ENCODE measurements around the gene HS6ST2.

The HS6ST2 gene

DNA sequence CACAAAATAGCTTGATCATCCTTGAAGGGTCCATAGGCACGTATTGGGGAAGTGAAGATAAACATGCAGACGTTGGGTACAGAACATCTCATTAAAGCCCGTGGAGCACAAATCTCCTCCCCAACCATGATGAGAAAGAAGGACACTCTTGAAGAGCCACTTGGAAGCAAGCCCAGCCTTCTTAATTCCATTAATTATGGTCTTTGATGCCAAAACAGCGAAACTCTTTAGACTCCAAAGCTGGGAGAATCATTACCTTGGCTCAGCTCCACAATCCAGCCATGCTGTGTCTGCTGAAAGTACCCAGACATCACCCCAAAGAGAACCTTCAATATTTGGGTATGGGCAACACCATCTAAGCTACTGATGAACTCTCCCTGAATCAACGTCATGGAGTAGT, 300.6 kb downstream of the HS6ST2 start:
- no peaks in the 10 kb centered on the region for H3K36me3 ChIP-seq (ENCODE audit: insufficient read depth, low read depth, low read length)
- no peak overlapping the region for H3K4me3 ChIP-seq (ENCODE audit: low read length)
- H3K4me1 ChIP-seq (ENCODE audit: insufficient read depth, low read length), result no peaks in the 10 kb centered on the region; the same call in 1 of the 2 replicates
- H3K9ac ChIP-seq (ENCODE audit: low read depth, low read length), result no peak overlapping the region
- no peak overlapping the region for H3K27ac ChIP-seq (ENCODE audit: low read length)
- no peaks in the 10 kb centered on the region for H3K27me3 ChIP-seq (ENCODE audit: insufficient read depth, low read length)
- no peaks in the 10 kb centered on the region for H3K9me3 ChIP-seq (ENCODE audit: insufficient read depth, low read depth, low read length)

DNA sequence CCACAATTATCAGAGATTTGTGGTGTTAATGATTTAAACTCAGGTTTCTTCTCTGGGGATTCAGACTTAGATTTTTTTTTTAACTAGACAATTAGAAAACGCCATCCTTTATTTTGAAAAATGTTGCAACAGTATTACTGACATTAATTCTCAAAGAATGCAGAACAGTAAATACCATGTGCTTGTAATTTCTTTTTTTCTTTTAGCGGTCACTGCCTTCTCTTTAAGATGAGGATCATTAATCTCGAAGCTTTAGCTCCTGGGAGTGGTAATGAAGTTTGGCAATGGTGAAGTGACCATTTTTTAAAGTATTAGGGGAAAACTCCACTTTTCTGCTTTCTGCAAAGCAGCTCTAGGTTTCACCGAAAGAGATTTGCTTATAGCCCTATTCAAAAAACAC, 305.6 kb downstream of the HS6ST2 start:
- no peaks in the 10 kb centered on the region for H3K27me3 ChIP-seq (ENCODE audit: insufficient read depth, low read length)
- H3K4me3 ChIP-seq (ENCODE audit: low read length), result no peak overlapping the region
- peaks cover 14% of the 10 kb centered on the region for H3K4me1 ChIP-seq (ENCODE audit: insufficient read depth, low read length)
- no peak overlapping the region for H3K27ac ChIP-seq (ENCODE audit: low read length)
- H3K9me3 ChIP-seq (ENCODE audit: insufficient read depth, low read depth, low read length), result no peaks in the 10 kb centered on the region
- H3K36me3 ChIP-seq (ENCODE audit: insufficient read depth, low read depth, low read length), result no peaks in the 10 kb centered on the region
- H3K9ac ChIP-seq (ENCODE audit: low read depth, low read length), result no peak overlapping the region

DNA sequence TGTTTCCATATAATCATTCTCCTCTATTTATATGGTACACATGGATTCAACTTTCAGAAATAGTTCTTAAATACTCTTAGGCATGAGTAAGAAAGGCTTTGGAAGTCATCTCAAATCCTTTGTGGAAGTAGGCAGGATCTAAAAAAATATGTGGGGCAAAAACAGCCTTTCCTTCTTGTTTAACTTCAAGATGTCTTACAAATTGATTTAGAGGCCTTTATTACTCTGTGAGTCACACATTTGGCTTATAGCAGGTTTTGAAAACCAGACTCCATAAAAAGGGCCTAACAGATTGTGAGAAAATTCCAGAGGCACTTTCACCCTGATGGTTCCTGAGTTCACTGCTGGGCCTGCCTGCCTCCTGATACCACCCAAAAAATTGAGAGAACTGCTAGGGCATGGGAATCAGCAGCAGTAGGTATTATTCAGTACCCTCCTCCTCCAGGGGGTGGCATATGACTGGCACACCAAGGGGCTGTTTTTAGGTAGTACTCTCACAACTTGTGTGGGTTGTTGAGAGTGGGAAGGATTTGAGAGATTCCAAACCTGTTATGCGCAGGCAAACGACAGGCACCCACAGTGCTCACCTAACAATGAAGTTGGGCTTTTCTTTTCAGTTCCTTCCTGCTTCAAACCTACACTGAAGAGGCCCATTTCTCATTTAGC, 306.9 kb downstream of the HS6ST2 start:
- no peak overlapping the region for H3K9ac ChIP-seq (ENCODE audit: low read depth, low read length)
- H3K36me3 ChIP-seq (ENCODE audit: insufficient read depth, low read depth, low read length), result no peaks in the 10 kb centered on the region
- no peak overlapping the region for H3K4me3 ChIP-seq (ENCODE audit: low read length)
- no peak overlapping the region for H3K27ac ChIP-seq (ENCODE audit: low read length)
- H3K4me1 ChIP-seq (ENCODE audit: insufficient read depth, low read length), result peaks cover 14% of the 10 kb centered on the region
- no peaks in the 10 kb centered on the region for H3K27me3 ChIP-seq (ENCODE audit: insufficient read depth, low read length)
- H3K9me3 ChIP-seq (ENCODE audit: insufficient read depth, low read depth, low read length), result no peaks in the 10 kb centered on the region

DNA sequence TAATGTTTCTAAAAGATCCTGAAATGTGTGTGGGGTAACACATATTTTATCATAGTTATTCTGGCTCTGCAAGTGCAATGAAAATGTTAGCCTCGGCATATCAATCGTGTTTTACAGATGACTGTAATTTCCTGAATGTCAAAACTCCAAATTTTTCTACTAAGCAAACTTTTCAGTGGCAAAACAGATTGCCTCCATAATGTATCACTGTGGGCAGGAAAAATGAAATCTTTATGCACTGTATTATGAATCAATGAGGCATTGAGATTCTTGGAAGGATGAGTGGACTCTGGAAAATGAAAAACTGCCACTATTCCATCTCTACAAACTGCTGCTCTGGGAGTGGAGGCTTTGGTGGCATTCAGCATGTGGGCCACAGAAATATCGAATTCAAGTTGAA, 309.5 kb downstream of the HS6ST2 start:
- Histone ChIP-seq H3K4me1 (ENCODE audit: insufficient read depth, low read length) (peaks cover 14% of the 10 kb centered on the region), H3K9me3 (ENCODE audit: insufficient read depth, low read depth, low read length) (no peaks in the 10 kb centered on the region), H3K36me3 (ENCODE audit: insufficient read depth, low read depth, low read length) (no peaks in the 10 kb centered on the region), H3K27ac (ENCODE audit: low read length) (no peak overlapping the region), H3K4me3 (ENCODE audit: low read length) (no peak overlapping the region), H3K27me3 (ENCODE audit: insufficient read depth, low read length) (no peaks in the 10 kb centered on the region), H3K9ac (ENCODE audit: low read depth, low read length) (no peak overlapping the region)

DNA sequence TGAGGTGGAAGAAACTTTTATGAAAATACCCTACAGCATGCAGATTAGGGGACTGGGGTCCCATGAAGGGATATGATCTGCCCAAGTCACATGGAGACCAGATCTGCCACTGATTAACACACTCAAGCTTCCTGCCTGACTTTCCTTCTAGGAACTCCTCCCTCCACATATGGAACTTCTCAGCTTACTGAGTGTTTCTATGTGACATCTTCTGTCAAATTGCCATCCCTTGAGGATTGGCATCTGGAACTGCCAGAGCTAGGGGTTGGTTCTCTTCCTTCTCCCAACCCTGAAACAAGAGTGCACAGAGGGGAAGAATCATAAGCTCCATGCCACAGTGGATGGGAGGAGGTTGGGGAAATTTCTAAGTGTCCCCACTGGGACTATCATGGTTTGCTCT, 319.0 kb downstream of the HS6ST2 start:
- Histone ChIP-seq H3K9ac (ENCODE audit: low read depth, low read length) (no peak overlapping the region), H3K36me3 (ENCODE audit: insufficient read depth, low read depth, low read length) (no peaks in the 10 kb centered on the region), H3K4me1 (ENCODE audit: insufficient read depth, low read length) (no peaks in the 10 kb centered on the region), H3K9me3 (ENCODE audit: insufficient read depth, low read depth, low read length) (no peaks in the 10 kb centered on the region), H3K27me3 (ENCODE audit: insufficient read depth, low read length) (no peaks in the 10 kb centered on the region), H3K27ac (ENCODE audit: low read length) (no peak overlapping the region), H3K4me3 (ENCODE audit: low read length) (no peak overlapping the region)

DNA sequence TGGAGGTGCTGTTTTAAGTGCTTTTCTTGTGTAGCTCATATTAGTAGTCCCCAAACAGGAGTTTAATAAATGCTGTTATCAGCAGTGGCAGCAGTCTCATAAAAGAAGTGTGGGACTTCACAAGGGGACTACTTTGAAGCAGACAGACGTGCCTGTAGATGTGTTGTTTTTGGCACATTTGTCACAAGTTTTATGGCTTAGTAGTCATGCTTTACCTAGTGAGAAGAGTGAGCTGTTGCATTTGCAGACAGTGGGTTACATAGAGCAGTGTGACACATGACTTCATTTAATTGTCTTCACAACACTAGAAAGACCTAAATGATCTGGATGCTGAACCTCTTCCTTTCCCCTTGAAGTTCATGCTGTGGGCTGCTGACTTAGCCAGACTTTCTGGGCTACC, 320.1 kb downstream of the HS6ST2 start:
- Histone ChIP-seq H3K27me3 (ENCODE audit: insufficient read depth, low read length) (no peaks in the 10 kb centered on the region), H3K4me3 (ENCODE audit: low read length) (no peak overlapping the region), H3K4me1 (ENCODE audit: insufficient read depth, low read length) (no peaks in the 10 kb centered on the region), H3K9ac (ENCODE audit: low read depth, low read length) (no peak overlapping the region), H3K36me3 (ENCODE audit: insufficient read depth, low read depth, low read length) (no peaks in the 10 kb centered on the region), H3K27ac (ENCODE audit: low read length) (no peak overlapping the region), H3K9me3 (ENCODE audit: insufficient read depth, low read depth, low read length) (no peaks in the 10 kb centered on the region)

DNA sequence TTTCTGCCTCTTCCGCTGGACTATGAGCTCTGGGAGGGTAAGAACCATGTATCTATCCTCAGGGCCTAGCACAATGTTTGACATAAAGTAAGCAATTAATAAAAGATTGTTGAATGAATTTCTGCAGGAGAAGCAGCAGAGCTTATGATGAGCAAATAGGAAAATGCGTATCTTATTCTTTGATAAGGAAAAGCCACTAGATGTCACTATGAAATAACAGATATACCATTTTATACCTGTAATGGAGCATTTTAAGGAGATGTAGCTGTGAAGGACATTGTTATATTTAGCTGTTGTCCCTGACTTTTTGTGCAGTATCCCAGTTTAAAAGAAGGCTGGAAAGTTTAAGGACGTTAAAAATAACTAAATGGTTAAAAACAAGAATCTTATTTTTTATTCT, 322.3 kb downstream of the HS6ST2 start:
- Histone ChIP-seq H3K27ac (ENCODE audit: low read length) (no peak overlapping the region), H3K27me3 (ENCODE audit: insufficient read depth, low read length) (no peaks in the 10 kb centered on the region), H3K36me3 (ENCODE audit: insufficient read depth, low read depth, low read length) (no peaks in the 10 kb centered on the region), H3K9me3 (ENCODE audit: insufficient read depth, low read depth, low read length) (no peaks in the 10 kb centered on the region), H3K4me1 (ENCODE audit: insufficient read depth, low read length) (no peaks in the 10 kb centered on the region), H3K9ac (ENCODE audit: low read depth, low read length) (no peak overlapping the region), H3K4me3 (ENCODE audit: low read length) (no peak overlapping the region)

DNA sequence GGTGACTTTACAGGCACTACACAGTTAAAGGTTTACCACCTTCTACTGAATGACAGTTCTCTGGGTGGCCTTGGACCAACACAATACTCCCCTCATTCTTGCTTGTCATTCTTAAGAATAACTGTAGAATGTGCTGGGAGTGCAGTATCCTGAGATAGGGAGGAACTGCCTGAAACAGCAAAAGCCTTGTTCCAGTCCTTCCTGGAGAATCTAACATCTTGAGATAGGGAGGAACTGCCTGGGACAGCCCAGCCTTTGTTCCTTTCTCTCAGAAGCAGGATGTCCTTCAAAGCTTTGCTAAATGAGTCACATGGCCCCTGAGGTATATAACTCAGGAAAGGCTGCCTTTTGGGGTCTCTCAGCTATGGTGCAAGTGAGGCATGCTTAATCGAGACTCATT, 323.9 kb downstream of the HS6ST2 start:
- no peaks in the 10 kb centered on the region for H3K9me3 ChIP-seq (ENCODE audit: insufficient read depth, low read depth, low read length)
- H3K9ac ChIP-seq (ENCODE audit: low read depth, low read length), result no peak overlapping the region
- no peak overlapping the region for H3K27ac ChIP-seq (ENCODE audit: low read length)
- no peaks in the 10 kb centered on the region for H3K27me3 ChIP-seq (ENCODE audit: insufficient read depth, low read length)
- H3K4me1 ChIP-seq (ENCODE audit: insufficient read depth, low read length), result no peaks in the 10 kb centered on the region
- H3K4me3 ChIP-seq (ENCODE audit: low read length), result no peak overlapping the region
- H3K36me3 ChIP-seq (ENCODE audit: insufficient read depth, low read depth, low read length), result no peaks in the 10 kb centered on the region

DNA sequence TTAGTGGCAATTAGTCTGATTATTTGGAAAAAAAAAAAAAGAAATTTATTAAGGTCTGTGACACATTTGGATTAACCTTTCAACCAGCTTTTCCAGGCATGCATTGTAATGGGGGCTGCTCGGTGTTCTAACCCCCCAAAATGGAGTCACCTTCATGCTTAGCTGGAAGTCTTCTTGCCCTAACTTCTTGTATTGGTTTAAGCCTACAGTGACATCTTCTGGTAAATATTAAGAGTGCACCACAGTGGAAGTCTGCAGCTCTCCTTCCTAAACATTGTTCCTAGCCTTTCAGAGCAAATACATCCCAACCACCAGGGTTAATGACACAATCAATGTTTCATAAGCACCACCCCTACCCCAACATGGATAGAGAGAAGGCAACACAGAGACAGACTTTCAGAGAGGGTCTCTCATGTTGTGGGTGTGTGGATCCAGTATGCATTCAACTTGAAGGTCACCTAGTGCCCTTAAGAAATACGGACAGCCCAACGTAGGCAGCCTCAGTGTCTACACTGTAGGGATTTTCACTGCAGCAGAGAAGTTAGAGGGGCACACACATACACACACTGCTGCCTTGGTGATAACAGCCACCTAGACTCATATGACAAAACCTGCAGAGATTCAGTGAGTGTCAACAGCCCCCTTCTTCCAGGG, 326.7 kb downstream of the HS6ST2 start:
- Histone ChIP-seq H3K27ac (ENCODE audit: low read length) (no peak overlapping the region), H3K4me3 (ENCODE audit: low read length) (no peak overlapping the region), H3K27me3 (ENCODE audit: insufficient read depth, low read length) (no peaks in the 10 kb centered on the region)

DNA sequence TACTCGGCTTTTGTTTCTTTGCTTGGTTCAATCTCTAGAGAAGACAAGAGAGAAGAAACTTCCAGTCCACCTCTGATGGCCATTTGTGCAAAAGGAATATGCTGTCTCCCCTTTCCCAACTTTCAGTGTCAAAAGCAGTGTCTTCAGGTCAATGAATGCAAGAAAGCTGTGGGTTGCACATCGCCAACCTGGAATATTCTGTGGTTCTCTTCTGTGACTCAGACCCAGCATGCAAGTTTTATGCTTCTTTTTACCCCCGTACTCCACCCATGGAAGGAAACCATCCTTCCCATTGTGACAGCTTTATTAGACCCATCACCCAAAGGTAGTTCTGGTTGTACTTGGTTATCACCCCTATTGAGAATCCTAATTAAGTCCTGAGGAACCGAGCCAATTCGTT, 334.0 kb downstream of the HS6ST2 start:
- H3K9me3 ChIP-seq (ENCODE audit: insufficient read depth, low read depth, low read length), result no peaks in the 10 kb centered on the region
- no peak overlapping the region for H3K27ac ChIP-seq (ENCODE audit: low read length)
- H3K9ac ChIP-seq (ENCODE audit: low read depth, low read length), result no peak overlapping the region
- no peaks in the 10 kb centered on the region for H3K36me3 ChIP-seq (ENCODE audit: insufficient read depth, low read depth, low read length)
- H3K4me1 ChIP-seq (ENCODE audit: insufficient read depth, low read length), result no peaks in the 10 kb centered on the region
- H3K27me3 ChIP-seq (ENCODE audit: insufficient read depth, low read length), result no peaks in the 10 kb centered on the region
- no peak overlapping the region for H3K4me3 ChIP-seq (ENCODE audit: low read length)

More for the DNA sequence above, 326.7 kb downstream of the HS6ST2 start:
- Histone ChIP-seq H3K9me3 (ENCODE audit: insufficient read depth, low read depth, low read length) (no peaks in the 10 kb centered on the region), H3K36me3 (ENCODE audit: insufficient read depth, low read depth, low read length) (no peaks in the 10 kb centered on the region), H3K9ac (ENCODE audit: low read depth, low read length) (no peak overlapping the region), H3K4me1 (ENCODE audit: insufficient read depth, low read length) (no peaks in the 10 kb centered on the region)

DNA sequence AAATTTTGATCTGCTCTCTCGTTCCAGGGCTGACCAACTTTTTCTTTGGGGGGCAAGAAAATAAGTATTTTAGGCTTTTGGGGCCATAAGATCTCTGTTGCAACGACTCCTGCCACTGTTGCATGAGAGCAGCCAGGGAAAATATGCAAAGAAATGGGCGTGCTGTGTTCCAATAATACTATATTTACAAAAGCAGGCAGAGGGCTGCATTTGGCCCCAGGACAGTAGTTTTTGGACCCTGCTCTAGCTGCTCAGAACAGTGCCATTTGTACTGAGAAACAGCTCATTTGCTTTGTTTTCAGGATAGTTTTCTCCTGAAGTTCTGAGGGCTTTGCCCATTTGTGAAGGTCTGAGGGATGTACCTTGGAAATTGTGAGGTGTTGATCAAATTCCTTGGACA, 334.5 kb downstream of the HS6ST2 start:
- H3K9me3 ChIP-seq (ENCODE audit: insufficient read depth, low read depth, low read length), result no peaks in the 10 kb centered on the region
- H3K27ac ChIP-seq (ENCODE audit: low read length), result no peak overlapping the region
- no peak overlapping the region for H3K9ac ChIP-seq (ENCODE audit: low read depth, low read length)
- no peaks in the 10 kb centered on the region for H3K4me1 ChIP-seq (ENCODE audit: insufficient read depth, low read length)
- no peaks in the 10 kb centered on the region for H3K27me3 ChIP-seq (ENCODE audit: insufficient read depth, low read length)
- H3K4me3 ChIP-seq (ENCODE audit: low read length), result no peak overlapping the region
- H3K36me3 ChIP-seq (ENCODE audit: insufficient read depth, low read depth, low read length), result no peaks in the 10 kb centered on the region

DNA sequence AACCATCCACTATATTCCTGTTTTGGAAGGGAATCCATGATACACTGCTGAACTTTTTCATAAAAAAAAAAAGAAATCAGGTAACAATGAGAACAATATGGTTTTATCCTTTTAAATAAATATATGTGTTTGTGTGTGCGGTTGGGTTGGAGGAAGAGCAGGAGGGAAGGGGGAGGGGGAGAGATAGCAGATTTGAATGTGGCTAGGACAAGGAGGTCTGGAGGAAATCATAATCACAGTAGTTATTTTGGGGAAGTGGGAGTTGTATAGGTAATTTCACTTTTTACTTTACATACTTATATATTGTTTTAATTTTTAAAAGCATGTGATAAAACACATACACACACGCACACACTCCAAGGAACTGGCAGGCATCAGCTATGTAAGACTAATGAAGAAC, 335.1 kb downstream of the HS6ST2 start:
- Histone ChIP-seq H3K9ac (ENCODE audit: low read depth, low read length) (no peak overlapping the region), H3K4me3 (ENCODE audit: low read length) (no peak overlapping the region), H3K27me3 (ENCODE audit: insufficient read depth, low read length) (no peaks in the 10 kb centered on the region), H3K4me1 (ENCODE audit: insufficient read depth, low read length) (no peaks in the 10 kb centered on the region), H3K9me3 (ENCODE audit: insufficient read depth, low read depth, low read length) (no peaks in the 10 kb centered on the region), H3K27ac (ENCODE audit: low read length) (no peak overlapping the region), H3K36me3 (ENCODE audit: insufficient read depth, low read depth, low read length) (no peaks in the 10 kb centered on the region)
